ENCODE results near the gene PSMD6. TPM values are rescaled to one million over a fixed set of nuclear protein-coding genes. Genes with fewer than 3 reads are reported as not detected.

PSMD6 gene
- total and polyA plus RNA-seq, 12 donors = 39.0 to 103 (median 86.3) TPM

DNA sequence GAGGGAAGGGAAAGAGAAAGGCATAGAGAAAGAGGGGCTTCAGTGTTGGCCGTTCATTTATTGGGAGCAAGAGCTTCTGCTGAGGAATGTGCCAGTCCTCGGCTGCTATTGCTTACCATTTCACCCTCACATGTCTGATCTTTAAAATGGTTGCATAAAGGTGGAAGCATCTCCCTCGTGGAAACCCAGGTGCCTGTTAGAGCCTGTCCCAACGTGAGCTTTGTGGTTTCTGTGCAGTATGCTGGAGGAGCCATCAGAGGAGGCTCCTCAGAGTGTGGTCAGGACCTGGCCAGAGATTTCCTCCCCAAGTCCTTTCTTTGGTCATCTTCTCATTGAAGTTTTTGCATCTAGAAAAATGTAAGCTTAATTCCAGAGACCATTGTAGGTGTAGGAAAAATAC is 34.4 kb downstream of the PSMD6 start:
- Histone ChIP-seq H3K27ac (no peak overlapping the region), H3K27me3 (no peaks in the 10 kb centered on the region), H3K9me3 (no peaks in the 10 kb centered on the region), H3K4me3 (no peak overlapping the region), H3K4me1 (peaks cover 0 to 11% (median 6%) of the 10 kb centered on the region in 9 donors), H3K36me3 (peaks cover 0 to 100% (median 51%) of the 10 kb centered on the region in 9 donors)
- intact Hi-C loops (cut with DNase I) = no loop called here
- ATAC-seq (no peak), DNase-seq (no peak)
- WGBS, 2 donors = 89 to 91% methylated on average over 4 of the region's 4 CpGs
- no peak for TF ChIP-seq CTCF (IDR thresholded peaks at IDR 0.05)

- peaks cover 0 to 100% (median 50%) of the 10 kb centered on the region in 9 donors for H3K36me3 ChIP-seq
- TF ChIP-seq CTCF (IDR thresholded peaks at IDR 0.05) = no peak
- intact Hi-C loops (cut with DNase I) = no loop called here
- H3K27me3 ChIP-seq = no peaks in the 10 kb centered on the region
- ATAC-seq = no peak
- WGBS, 2 donors = 86 to 90% methylated on average over 2 of the region's 2 CpGs
- H3K4me3 ChIP-seq = no peak overlapping the region
- no peak for DNase-seq
- H3K9me3 ChIP-seq = no peaks in the 10 kb centered on the region
- H3K4me1 ChIP-seq = no peaks in the 10 kb centered on the region
- H3K27ac ChIP-seq = no peak overlapping the region
These were observed 36.5 kb downstream of the PSMD6 start for GRCh38 chr3:63986831-63987230.

DNA sequence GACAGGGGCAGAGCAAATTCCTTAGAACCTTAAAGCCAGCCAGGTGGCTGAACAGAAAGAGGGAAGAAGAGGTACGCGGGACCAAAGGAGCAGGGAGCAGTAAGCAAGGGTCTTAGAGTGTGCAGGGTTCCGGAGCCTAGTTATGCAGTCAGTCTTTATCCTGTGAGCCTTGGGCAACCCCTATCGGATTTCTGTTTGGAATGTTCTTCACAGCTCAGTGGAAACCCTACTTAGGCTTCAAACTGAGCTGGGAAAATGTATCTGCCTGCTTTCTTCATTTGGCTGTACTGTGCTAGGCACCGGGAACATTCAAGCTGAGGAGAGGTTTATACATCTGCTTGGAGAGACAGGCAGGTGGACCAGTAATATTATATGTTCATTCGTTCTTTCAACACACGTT is 37.1 kb downstream of the PSMD6 start:
- 90 to 93% methylated on average over 7 of the region's 7 CpGs for WGBS, 2 donors
- Histone ChIP-seq H3K9me3 (no peaks in the 10 kb centered on the region), H3K27ac (no peak overlapping the region), H3K36me3 (peaks cover 0 to 100% (median 49%) of the 10 kb centered on the region in 9 donors), H3K4me3 (no peak overlapping the region), H3K27me3 (no peaks in the 10 kb centered on the region), H3K4me1 (peaks cover 0 to 1% (median 0%) of the 10 kb centered on the region in 9 donors)
- intact Hi-C loops (cut with DNase I) = no loop called here
- ATAC-seq (no peak), DNase-seq (no peak)
- TF ChIP-seq CTCF (IDR thresholded peaks at IDR 0.05) = no peak

- Histone ChIP-seq H3K27ac (no peak overlapping the region), H3K27me3 (no peaks in the 10 kb centered on the region), H3K36me3 (peaks cover 0 to 98% (median 38%) of the 10 kb centered on the region in 9 donors), H3K9me3 (no peaks in the 10 kb centered on the region), H3K4me1 (peaks cover 0 to 16% (median 2%) of the 10 kb centered on the region in 9 donors), H3K4me3 (no peak overlapping the region)
- intact Hi-C loops (cut with DNase I) = loop anchor here in 1 of 10 donors (5.0 kb wide), 1 partner anchor 72 kb away; the partner anchor contains the start of gene SCAANT1
- ATAC-seq (no peak), DNase-seq (no peak)
- no peak for TF ChIP-seq CTCF (IDR thresholded peaks at IDR 0.05)
- 97 to 100% methylated on average over 3 of the region's 3 CpGs for WGBS, 2 donors
These were observed 38.9 kb downstream of the PSMD6 start for GRCh38 chr3:63984391-63984790.
